Measurements from ENCODE around the gene MIEF2. TPM values are rescaled to one million over a fixed set of nuclear protein-coding genes. Genes with fewer than 3 reads are reported as not detected.
A peak's percentile ranks its signal among the peaks of the same experiment; 100 is the strongest.

Gene MIEF2
- polyA plus RNA-seq, 3 donors = 3.5 to 6.1 (median 4.9) TPM

DNA sequence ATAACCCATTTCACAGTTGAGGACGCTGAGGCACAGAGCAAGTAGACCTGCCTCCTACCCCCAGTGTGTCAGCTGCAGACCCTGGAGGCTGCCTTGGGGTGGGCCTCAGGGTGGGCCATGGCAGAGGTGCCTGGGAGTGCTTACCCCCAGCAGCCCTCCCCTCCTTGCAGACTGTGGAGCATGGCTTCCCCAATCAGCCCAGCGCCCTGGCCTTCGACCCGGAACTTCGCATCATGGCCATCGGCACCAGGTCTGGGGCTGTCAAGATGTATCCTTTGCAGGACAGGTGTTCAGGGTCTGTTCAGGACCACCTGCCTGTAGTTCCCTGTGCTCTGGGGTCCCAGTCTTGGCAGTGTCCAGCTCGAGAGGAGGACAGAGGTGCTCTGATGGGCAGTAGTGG lies 30.7 kb upstream of the MIEF2 start:
- TF ChIP-seq CTCF (IDR thresholded peaks at IDR 0.05) = no peak
- peaks cover 3% of the 10 kb centered on the region for H4K20me1 ChIP-seq (ENCODE audit: insufficient read depth, low read length)

GRCh38 chr17:18230288-18231141 lies 29.9 kb upstream of the MIEF2 start:
- WGBS (ENCODE audit: insufficient coverage) = 91% methylated on average over 12 of the region's 14 CpGs

More for the DNA sequence above, 30.7 kb upstream of the MIEF2 start:
- Histone ChIP-seq H3K4me1 (ENCODE audit: control insufficient read depth in 1 of 2, insufficient read depth in 2 of 2, low read length in 2 of 2) (peaks cover 11 to 16% of the 10 kb centered on the region in 2 donors), H3K27ac (ENCODE audit: low read depth in 1 of 2, low read length in 2 of 2) (no peak overlapping the region), H3K4me3 (replicated peaks in 1 of 3; ENCODE audit: low read depth in 2 of 3, low read length in 3 of 3) (no peak overlapping the region), H3K27me3 (ENCODE audit: control insufficient read depth in 2 of 2, insufficient read depth in 2 of 2, low read length in 2 of 2) (no peaks in the 10 kb centered on the region), H3K79me2 (ENCODE audit: insufficient read depth, low read length) (no peaks in the 10 kb centered on the region), H3K9me3 (replicated peaks in 1 of 2; ENCODE audit: control insufficient read depth in 1 of 2, insufficient read depth in 1 of 2, low read length in 2 of 2) (no peaks in the 10 kb centered on the region), H3K9ac (ENCODE audit: insufficient read depth, low read length, poor library complexity, severe bottlenecking) (no peak overlapping the region), H3K4me2 (replicated peaks; ENCODE audit: extremely low read depth, low read length, poor library complexity, severe bottlenecking) (no peak overlapping the region), H3K36me3 (replicated peaks in 1 of 2; ENCODE audit: control insufficient read depth in 1 of 2, insufficient read depth in 2 of 2, low read length in 2 of 2) (peaks cover 12 to 22% of the 10 kb centered on the region in 2 donors), H2AFZ (ENCODE audit: insufficient read depth, low read depth, low read length, poor library complexity, severe bottlenecking) (no peak overlapping the region)
- peaks cover 0 to 2% (median 0%) of the 10 kb centered on the region in 7 donors for H3K9me3 Mint-ChIP-seq
- peaks cover 22% of the 10 kb centered on the region for H3K4me1 Mint-ChIP-seq
- intact Hi-C loops (cut with micrococcal nuclease) = no loop called here
- no peak overlapping the region for H3K4me3 Mint-ChIP-seq
- peaks cover 3 to 7% (median 5%) of the 10 kb centered on the region in 3 donors for H3K27me3 Mint-ChIP-seq (ENCODE audit: low read depth in 3 of 3)
- no peak for DNase-seq
- H3K36me3 Mint-ChIP-seq = peaks cover 13 to 26% of the 10 kb centered on the region in 2 donors
- WGBS (ENCODE audit: insufficient coverage) = 95% methylated on average over 7 of the region's 7 CpGs
- no peak overlapping the region for H3K27ac Mint-ChIP-seq

More at GRCh38 chr17:18230288-18231141, 29.9 kb upstream of the MIEF2 start:
- Mint-ChIP-seq H3K36me3 (peaks cover 18 to 33% of the 10 kb centered on the region in 2 donors), H3K4me1 (peaks cover 18% of the 10 kb centered on the region), H3K4me3 (peak overlapping the region in 1 of 2 donors; percentile 31), H3K27ac (no peak overlapping the region), H3K27me3 (ENCODE audit: low read depth in 3 of 3) (peaks cover 3 to 7% (median 5%) of the 10 kb centered on the region in 3 donors), H3K9me3 (peaks cover 0 to 2% (median 0%) of the 10 kb centered on the region in 7 donors)
- no peak overlapping the region for H3K9ac ChIP-seq (ENCODE audit: insufficient read depth, low read length, poor library complexity, severe bottlenecking)
- H3K27me3 ChIP-seq (ENCODE audit: control insufficient read depth in 2 of 2, insufficient read depth in 2 of 2, low read length in 2 of 2) = no peaks in the 10 kb centered on the region
- peaks cover 7 to 11% of the 10 kb centered on the region in 2 donors for H3K4me1 ChIP-seq (ENCODE audit: control insufficient read depth in 1 of 2, insufficient read depth in 2 of 2, low read length in 2 of 2)
- H3K4me2 ChIP-seq (replicated peaks; ENCODE audit: extremely low read depth, low read length, poor library complexity, severe bottlenecking) = no peak overlapping the region
- H3K9me3 ChIP-seq (replicated peaks in 1 of 2; ENCODE audit: control insufficient read depth in 1 of 2, insufficient read depth in 1 of 2, low read length in 2 of 2) = no peaks in the 10 kb centered on the region
- DNase-seq = no peak
- intact Hi-C loops (cut with micrococcal nuclease) = no loop called here
- TF ChIP-seq CTCF (IDR thresholded peaks at IDR 0.05) = no peak
- H3K36me3 ChIP-seq (replicated peaks in 1 of 2; ENCODE audit: control insufficient read depth in 1 of 2, insufficient read depth in 2 of 2, low read length in 2 of 2) = peaks cover 12 to 30% of the 10 kb centered on the region in 2 donors
- no peak overlapping the region for H3K4me3 ChIP-seq (replicated peaks in 1 of 3; ENCODE audit: low read depth in 2 of 3, low read length in 3 of 3)
- no peaks in the 10 kb centered on the region for H3K79me2 ChIP-seq (ENCODE audit: insufficient read depth, low read length)
- peaks cover 3% of the 10 kb centered on the region for H4K20me1 ChIP-seq (ENCODE audit: insufficient read depth, low read length)
- no peak overlapping the region for H3K27ac ChIP-seq (ENCODE audit: low read depth in 1 of 2, low read length in 2 of 2)
- no peak overlapping the region for H2AFZ ChIP-seq (ENCODE audit: insufficient read depth, low read depth, low read length, poor library complexity, severe bottlenecking)
